Colonic mucosa (tissue), 4 donors: ENCODE results near the gene KCNIP1. TPM values are rescaled to one million over a fixed set of nuclear protein-coding genes. Genes with fewer than 3 reads are reported as not detected.
"Not testable (repeated sequence)": the region's sequence is repeated elsewhere in the genome, so short reads cannot be mapped to it uniquely, and the experiment has no call there.

Experiments used
- DNase-seq: peaks from one replicate; pipeline ENCODE4 v3.0.0-alpha.2; 2020
- H3K27ac ChIP-seq: fragments of 200-600 bp; one replicate; pipeline ENCODE4 v1.8.0; 2021
- H3K27me3 ChIP-seq: fragments of 200-600 bp; one replicate; pipeline ENCODE4 v1.8.0; 2021
- H3K36me3 ChIP-seq: fragments of 200-600 bp; one replicate; pipeline ENCODE4 v1.8.0; 2021
- H3K4me1 ChIP-seq: fragments of 200-600 bp; one replicate; pipeline ENCODE4 v1.8.0; 2021; ENCODE audit warnings: mild to moderate bottlenecking
- H3K4me3 ChIP-seq: fragments of 200-600 bp; one replicate; pipeline ENCODE4 v1.8.0; 2021
- H3K9ac ChIP-seq, 2 donors: one replicate each; pipeline ENCODE4 v1.7.0; 2013; ENCODE audit warnings: control low read depth in 2 of 2, low read depth in 2 of 2, low read length in 2 of 2
- H3K9me3 ChIP-seq: fragments of 200-600 bp; one replicate; pipeline ENCODE4 v1.8.0; 2021
- CTCF ChIP-seq: fragments of 200-600 bp; IDR thresholded peaks from one replicate; pipeline ENCODE4 v1.8.0; 2022; ENCODE audit warnings: antibody characterized with exemption, mild to moderate bottlenecking
- intact Hi-C: fragments of 100-400 bp; cut with DNase I; formaldehyde crosslinking; loops from one replicate; pipeline ENCODE4 v1.14.1; 2022
- total RNA-seq, 2 donors: library from RNA; stranded (reverse); fragmentation: NEBNext Ultra II Directional in 1 of 2; extraction: Animal tissue kit (Norgen Biotek cat#: 25700) in 1 of 2; gene quantifications; one replicate each; pipeline ENCODE4 v1.2.1, GENCODE V29; 2021
- donor health status: healthy.
- donor health status: DM: no; HTN: no; CAD: no.
- donor health status: DM: no; HTN: no; CAD: no.

The KCNIP1 gene
- total RNA-seq, 2 donors from 2014 or later: 0.24 to 0.25 TPM

DNA sequence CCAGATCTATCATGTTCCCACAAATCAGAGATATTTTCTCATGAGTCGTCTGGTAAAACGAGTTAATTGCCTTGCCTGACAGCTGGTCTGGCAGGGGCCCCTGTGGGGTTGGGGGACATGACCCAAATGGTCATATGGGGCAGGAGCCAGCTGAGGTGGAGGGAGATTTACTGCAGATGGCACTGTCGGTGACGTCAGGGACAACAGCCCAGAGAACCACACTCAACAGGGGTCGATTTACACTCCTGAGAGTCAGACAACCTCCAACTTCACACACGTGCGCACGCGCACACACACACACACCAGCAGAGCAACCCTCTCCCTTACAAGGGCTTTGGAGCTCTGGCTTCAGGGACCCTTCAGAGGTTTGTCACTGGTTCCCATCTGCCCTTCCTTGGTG lies 256.3 kb downstream of the KCNIP1 start:
- no peaks in the 10 kb centered on the region for H3K36me3 ChIP-seq
- intact Hi-C loops: no loop called here
- no peaks in the 10 kb centered on the region for H3K27me3 ChIP-seq
- TF ChIP-seq CTCF: no peak
- no peak overlapping the region for H3K9ac ChIP-seq
- no peak overlapping the region for H3K4me3 ChIP-seq
- H3K9me3 ChIP-seq: no peaks in the 10 kb centered on the region
- no peak for DNase-seq
- H3K27ac ChIP-seq: no peak overlapping the region
- H3K4me1 ChIP-seq: no peaks in the 10 kb centered on the region

GRCh38 chr5:170761048-170761707 lies 257.4 kb downstream of the KCNIP1 start:
- H3K9ac ChIP-seq: no peak overlapping the region
- DNase-seq: no peak
- no peaks in the 10 kb centered on the region for H3K36me3 ChIP-seq
- intact Hi-C loops: no loop called here
- no peak overlapping the region for H3K27ac ChIP-seq
- no peaks in the 10 kb centered on the region for H3K27me3 ChIP-seq
- no peak for TF ChIP-seq CTCF
- H3K9me3 ChIP-seq: no peaks in the 10 kb centered on the region
- H3K4me1 ChIP-seq: no peaks in the 10 kb centered on the region
- no peak overlapping the region for H3K4me3 ChIP-seq

DNA sequence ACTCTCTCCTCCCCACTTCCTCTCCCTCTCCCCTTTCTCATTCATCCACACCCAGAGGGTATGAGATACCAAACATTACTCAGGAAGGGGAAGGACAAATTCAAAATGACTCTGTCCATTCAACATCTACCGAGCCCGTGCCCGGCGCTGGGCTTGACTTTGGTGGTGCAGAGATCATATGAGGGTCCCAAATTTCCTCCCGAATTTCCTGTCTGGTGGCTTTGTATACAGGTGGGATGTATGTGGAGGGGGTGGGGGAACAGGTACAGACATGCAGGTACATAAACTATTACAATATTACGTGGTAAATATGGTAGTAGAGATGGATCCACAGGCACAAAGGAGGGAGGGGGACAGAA lies 257.9 kb downstream of the KCNIP1 start:
- Histone ChIP-seq H3K27me3 (no peaks in the 10 kb centered on the region), H3K27ac (no peak overlapping the region), H3K9ac (no peak overlapping the region), H3K4me3 (no peak overlapping the region), H3K36me3 (no peaks in the 10 kb centered on the region), H3K4me1 (no peaks in the 10 kb centered on the region), H3K9me3 (no peaks in the 10 kb centered on the region)
- DNase-seq: no peak
- no peak for TF ChIP-seq CTCF
- intact Hi-C loops: no loop called here

DNA sequence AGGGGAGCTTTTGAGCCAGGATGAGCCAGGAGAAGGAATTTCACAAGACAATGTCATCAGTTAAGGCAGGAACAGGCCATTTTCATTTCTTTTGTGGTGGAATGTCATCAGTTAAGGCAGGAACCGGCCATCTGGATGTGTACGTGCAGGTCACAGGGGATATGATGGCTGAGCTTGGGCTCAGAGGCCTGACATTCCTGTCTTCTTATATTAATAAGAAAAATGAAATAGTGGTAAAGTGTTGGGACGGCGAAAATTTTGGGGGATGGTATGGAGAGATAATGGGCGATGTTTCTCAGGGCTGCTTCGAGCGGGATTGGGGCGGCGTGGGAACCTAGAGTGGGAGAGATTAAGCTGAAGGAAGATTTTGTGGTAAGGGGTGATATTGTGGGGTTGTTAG lies 258.5 kb downstream of the KCNIP1 start:
- H3K4me1 ChIP-seq, DNase-seq, H3K27ac ChIP-seq, intact Hi-C loops, H3K4me3 ChIP-seq, H3K27me3 ChIP-seq, H3K9ac ChIP-seq, H3K9me3 ChIP-seq, H3K36me3 ChIP-seq: not testable (repeated sequence)

- H3K9ac ChIP-seq, intact Hi-C loops, H3K36me3 ChIP-seq, H3K27ac ChIP-seq, H3K9me3 ChIP-seq, DNase-seq, H3K4me1 ChIP-seq, H3K4me3 ChIP-seq, H3K27me3 ChIP-seq: not testable (repeated sequence)
These were observed 262.0 kb downstream of the KCNIP1 start for GRCh38 chr5:170765868-170766267.

DNA sequence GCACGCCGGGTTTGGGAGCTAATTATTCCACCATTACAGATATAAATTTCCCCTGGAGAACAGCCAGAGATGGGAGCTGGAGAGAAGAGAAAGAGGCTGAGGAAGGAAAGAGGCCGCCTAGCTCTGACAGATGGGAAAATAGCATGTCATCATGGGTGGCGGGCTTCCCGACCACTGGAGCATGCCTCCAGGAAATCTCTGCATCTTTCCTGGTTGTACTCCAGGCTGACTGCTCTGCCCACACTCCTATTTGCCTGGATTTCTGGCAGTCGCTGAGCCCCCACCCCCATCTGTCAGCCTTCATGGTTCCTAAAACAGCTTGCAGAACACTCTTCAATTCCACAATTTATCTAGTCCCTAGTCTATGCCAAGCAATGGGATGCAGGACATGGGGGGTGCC lies 265.4 kb downstream of the KCNIP1 start:
- Histone ChIP-seq H3K4me3 (no peak overlapping the region), H3K9ac (no peak overlapping the region), H3K27me3 (no peaks in the 10 kb centered on the region), H3K4me1 (no peaks in the 10 kb centered on the region), H3K27ac (no peak overlapping the region), H3K36me3 (no peaks in the 10 kb centered on the region), H3K9me3 (no peaks in the 10 kb centered on the region)
- no peak for TF ChIP-seq CTCF
- intact Hi-C loops: no loop called here
- no peak for DNase-seq
